NCI-H2227 (cell line): ENCODE data around the gene MAP4K1.
"Not testable (repeated sequence)": the region's sequence is repeated elsewhere in the genome, so short reads cannot be mapped to it uniquely, and the experiment has no call there.

Source experiments
- DNase-seq: peaks from one replicate; lab custom pipeline; 2025; ENCODE audit not compliant: unreplicated experiment; lab: John Stamatoyannopoulos, UW

Gene MAP4K1

GRCh38 chr19:38653028-38653571 is 35.3 kb upstream of the MAP4K1 start:
- DNase-seq = no peak

DNA sequence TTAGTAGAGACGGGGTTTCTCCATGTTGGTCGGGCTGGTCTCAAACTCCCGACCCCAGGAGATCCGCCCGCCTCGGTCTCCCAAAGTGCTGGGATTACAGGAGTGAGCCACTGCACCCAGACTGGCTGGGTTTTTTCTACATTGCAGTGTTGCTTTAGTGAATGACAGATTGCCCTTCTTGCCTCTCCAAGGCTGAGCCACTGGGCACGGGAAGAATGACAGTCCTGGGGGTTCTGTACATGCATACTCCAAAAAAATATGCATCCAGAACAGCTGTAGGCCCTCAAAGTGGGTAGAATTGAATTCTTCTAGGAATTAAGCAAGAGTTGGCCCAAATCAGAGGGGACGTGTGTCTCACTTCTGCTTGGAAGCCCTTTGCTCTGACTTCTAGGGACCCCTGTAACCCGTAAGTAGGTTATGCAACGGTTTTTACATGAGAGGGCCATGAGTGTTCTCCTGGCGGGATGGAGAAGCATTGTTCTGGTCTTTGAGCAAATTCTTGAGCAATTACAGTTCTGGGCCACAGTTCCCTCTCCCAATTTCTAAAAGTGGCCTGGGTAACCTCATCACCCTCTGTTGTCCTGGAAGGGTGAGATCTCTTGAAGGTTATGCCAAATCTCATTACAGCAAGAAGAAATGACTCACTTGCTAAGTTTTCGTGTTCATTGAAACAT is 33.3 kb upstream of the MAP4K1 start:
- DNase-seq = no peak

GRCh38 chr19:38650172-38650775 is 32.5 kb upstream of the MAP4K1 start:
- no peak for DNase-seq

DNA sequence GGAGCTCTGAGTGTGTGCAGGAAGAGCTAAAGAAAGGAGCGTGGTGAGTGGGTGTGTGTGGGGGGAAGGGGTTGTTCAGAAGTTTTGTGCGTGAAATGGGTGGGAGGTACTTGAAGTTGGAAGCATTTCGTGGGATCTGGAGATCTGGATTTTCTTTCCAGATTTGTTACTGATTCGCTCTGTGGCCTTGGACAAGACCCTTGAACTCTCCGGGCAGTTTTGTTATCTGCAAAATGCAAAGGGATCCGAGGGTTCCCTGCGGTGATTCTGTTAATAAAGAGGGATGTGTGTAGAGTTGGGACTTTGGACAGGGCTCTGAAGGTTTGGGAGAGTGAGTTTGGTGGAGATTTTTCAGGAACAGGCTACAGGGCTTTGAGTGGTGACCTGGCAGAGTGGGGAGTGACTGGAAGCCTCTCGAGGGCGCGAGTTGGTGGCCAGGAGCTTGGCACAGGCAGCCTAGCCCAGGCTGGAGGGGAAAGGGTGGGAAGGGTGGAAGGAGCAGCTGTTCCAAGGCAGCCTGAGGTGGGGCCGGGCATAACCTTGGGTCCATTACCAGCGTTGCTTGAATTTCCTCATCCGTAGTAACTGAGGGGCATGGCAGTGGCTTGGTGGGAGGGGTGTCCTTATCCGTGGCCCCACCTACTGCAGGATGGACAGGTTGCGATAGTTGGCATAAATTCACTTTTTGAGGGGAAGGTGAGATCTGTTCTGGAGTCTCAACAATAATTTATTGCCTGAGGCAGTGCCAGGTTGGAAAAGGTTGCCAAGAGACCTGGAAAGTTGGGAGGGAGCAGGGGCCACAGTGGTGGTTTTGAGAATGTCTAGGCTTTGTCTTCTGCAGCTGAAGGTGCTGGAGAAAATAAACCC is 31.8 kb upstream of the MAP4K1 start:
- DNase-seq = peak; percentile 64

DNA sequence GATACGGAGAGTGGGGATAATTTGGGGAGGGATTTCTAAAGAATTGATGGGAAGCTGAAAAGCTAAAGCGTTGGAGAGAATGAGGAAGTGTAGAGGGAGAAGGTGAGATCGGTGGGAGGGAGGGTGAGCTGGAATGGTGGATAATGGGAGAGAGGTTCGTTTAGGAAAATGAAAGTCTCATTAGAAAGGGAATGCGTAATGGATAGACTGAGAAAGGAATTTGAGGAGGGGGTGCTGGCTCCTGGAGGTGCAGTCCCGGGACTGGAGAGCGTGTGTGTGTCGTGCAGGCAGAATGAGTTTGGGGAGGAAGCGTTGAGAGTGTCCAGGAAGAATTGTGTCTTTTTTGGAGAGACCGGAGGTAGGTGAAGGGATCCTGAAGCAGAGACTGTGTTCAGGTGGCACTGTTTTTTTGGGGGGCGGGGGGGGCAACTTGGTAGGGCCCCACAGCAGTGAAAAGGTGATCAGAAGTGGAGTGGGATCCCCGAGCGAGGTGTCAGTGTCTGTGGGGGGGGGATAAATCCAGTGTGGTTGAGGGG is 31.1 kb upstream of the MAP4K1 start:
- DNase-seq = no peak

DNA sequence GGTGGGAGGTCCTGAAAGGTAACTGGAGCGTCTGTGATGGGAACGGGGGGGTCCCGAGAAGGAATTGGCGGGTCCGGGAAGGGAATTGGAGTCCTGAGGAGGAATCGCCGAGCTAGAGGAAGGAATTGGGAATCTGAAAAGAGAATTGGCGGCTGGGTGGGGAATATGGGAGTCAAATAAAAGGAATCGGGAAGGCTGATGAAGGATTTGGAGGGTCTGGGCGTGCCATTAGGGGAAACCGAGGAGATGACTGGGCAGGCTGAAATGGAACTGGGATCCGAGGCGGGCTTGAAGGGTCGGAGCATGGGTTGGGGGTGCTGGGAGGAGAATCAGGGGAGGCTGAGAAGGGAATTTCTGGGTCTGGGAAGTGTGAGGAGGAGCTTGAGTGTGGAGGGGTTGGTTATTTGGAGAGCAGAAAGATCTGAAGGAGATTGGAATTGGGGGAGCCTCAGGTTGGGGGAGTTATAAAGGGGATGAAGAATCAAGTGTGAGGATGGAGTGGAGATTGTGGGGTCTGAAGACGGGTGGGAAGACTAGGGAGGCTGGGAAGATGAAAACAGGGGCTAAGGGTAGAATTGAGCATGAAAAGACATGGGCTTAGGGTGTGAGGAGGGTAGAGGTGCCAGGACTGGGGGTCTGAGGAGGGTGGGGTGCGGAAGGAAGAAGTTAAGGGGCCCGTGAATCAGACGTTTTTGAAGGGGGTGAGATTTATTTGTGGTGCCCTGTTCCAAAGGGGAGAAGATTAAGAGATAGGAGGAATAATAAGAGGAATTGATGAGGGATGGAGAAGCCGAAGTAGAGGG is 30.4 kb upstream of the MAP4K1 start:
- DNase-seq = peak; percentile 85

GRCh38 chr19:38647368-38647965 is 29.7 kb upstream of the MAP4K1 start, which contains the start of gene ACTN4:
ACTN4 (plus strand) TSS chr19:38647649; CDS start chr19:38647746, 97 bp downstream.
- peak; percentile 100 for DNase-seq

GRCh38 chr19:38644719-38645118 is 27.0 kb upstream of the MAP4K1 start:
- no peak for DNase-seq

GRCh38 chr19:38642176-38642575 is 24.4 kb upstream of the MAP4K1 start:
- no peak for DNase-seq

- no peak for DNase-seq
Measured at GRCh38 chr19:38640368-38640767, 22.6 kb upstream of the MAP4K1 start.

GRCh38 chr19:38639679-38640078 is 21.9 kb upstream of the MAP4K1 start:
- no peak for DNase-seq

- DNase-seq = no peak
Measured at GRCh38 chr19:38638461-38638860, 20.7 kb upstream of the MAP4K1 start.

DNA sequence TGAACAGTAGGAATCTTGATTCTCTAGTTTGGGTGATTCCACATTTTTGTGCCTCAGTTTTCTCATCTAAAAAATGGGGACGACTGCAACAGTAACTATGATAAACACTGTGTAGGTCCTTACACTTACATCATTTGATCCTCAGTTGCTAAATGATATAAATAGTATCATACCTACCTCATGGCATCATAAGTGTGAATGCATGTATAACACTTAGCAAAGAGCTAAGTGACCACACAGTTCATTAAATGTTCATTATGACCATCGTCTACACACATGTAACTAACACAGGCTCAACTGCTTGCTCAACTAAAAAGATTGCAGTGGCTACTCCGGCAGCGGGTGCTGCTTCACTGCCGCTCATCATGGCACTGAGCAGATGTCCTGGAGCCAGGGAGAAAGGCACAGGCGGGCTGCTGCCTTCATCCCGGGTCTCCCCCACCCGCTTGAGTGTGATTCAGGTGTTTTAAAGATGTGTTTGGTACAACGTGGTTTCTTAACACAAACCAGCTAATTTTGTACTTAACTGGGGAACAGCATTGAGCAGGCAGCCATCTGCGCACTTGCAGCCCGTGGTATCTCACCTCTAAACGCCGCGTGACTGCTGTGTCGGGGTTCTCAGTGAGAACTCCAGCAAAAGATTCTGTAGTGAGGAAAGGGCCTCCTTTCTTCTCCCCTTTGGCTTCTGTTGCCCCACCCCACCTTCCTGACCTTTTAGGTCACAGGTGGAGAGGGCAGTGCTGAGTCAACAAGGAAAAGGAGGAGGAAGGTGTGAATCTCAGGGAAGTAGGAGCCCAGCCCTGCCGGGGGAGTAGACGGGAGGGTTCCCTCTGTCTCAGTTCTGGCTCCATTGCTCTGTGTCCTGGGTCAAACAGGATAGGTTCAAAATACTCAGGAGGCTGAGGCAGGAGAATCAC is 18.0 kb upstream of the MAP4K1 start:
- no peak for DNase-seq

GRCh38 chr19:38634757-38635482 is 17.2 kb upstream of the MAP4K1 start:
- peak; percentile 97 for DNase-seq

DNA sequence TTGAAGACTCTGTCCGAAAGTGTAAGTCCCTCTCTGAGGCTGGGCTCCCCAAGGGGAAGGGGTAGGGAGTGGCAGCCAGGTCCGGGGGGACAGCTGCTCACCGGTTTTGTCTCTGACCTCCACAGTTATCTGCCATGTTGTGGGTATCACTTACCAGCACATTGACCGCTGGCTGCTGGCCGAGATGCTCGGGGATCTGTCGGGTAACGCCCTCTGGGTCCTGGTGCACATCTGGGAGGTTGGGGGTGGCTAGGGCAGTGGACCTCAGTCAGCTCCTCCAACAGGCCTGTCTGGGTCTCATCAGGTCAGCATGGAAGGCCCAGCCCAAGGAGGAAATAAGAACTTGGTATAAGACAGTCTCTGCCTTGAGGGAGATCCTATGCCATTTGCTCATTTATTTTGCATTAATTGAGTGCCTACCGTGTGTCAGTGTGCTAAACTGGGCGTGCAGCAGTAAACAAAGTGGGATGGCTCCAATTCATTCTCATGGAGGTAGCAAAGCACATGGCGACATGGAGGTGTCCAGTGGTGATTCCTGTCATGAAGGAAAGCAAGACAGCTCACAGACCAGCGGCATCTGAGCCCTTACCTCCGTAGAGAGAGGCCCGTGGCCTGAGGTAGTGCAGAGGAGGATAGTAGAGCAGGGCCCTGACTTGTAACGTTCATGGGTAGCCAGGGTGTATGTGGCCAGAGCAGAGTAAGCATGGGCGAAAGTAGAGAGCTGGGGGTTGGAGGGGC is 14.9 kb upstream of the MAP4K1 start:
- no peak for DNase-seq

DNA sequence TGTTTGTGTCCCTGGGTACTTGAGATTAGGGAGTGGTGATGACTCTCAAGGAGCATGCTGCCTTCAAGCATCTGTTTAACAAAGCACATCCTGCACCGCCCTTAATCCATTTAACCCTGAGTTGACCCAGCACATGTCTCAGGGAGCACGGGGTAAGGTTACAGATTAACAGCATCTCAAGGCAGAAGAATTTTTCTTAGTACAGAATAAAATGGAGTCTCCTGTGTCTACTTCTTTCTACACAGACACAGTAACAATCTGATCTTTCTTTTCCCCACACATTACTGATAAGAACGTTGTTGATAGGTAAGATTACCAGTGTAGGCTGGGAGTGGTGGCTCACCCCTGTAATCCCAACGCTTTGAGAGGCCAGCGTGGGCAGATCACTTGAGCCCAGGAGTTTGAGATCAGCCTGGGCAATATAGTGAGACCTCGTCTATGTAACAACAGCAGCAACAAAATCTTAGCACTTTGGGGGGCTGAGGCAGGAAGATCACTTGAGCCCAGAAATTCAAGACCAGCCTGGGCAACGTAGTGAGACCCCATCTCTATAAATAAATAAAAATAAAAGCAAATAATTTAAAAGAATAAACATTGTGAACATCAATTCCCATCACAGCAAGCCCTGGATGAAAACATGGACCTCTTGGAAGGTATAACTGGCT is 14.2 kb upstream of the MAP4K1 start:
- not testable (repeated sequence) for DNase-seq

GRCh38 chr19:38631301-38631700 is 13.5 kb upstream of the MAP4K1 start:
- DNase-seq = not testable (repeated sequence)
